ENCODE measurements around the gene GARIN5A.

DNA sequence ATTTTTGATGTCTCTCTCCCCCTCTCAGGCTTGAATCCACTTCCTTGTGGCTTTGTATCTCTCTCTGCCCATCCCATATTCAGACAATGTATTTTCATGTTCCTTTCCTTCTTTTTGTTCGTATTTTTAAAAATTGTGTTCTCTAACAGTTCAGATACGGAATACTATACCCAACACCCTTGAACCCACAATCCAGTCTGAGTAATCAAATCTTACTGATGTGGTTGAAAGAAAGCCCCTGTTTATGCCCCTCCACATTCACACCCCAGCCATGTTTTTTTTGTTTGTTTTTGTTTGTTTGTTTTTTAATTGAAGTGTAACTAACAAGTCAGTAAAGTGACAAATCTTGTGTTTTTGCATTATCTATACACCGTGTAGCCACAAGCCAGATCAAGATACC lies 56.5 kb downstream of the GARIN5A start:
- TF ChIP-seq, protein P1, sequence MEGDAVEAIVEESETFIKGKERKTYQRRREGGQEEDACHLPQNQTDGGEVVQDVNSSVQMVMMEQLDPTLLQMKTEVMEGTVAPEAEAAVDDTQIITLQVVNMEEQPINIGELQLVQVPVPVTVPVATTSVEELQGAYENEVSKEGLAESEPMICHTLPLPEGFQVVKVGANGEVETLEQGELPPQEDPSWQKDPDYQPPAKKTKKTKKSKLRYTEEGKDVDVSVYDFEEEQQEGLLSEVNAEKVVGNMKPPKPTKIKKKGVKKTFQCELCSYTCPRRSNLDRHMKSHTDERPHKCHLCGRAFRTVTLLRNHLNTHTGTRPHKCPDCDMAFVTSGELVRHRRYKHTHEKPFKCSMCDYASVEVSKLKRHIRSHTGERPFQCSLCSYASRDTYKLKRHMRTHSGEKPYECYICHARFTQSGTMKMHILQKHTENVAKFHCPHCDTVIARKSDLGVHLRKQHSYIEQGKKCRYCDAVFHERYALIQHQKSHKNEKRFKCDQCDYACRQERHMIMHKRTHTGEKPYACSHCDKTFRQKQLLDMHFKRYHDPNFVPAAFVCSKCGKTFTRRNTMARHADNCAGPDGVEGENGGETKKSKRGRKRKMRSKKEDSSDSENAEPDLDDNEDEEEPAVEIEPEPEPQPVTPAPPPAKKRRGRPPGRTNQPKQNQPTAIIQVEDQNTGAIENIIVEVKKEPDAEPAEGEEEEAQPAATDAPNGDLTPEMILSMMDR (optimal IDR thresholded peaks at IDR 0.05 in 1 of 3, IDR thresholded peaks at IDR 0.05 in 1 of 3, conservative IDR thresholded peaks at IDR 0.05 in 1 of 3; ENCODE audit: extremely low read depth in 1 of 3, insufficient read depth in 2 of 3, low read length in 3 of 3), result no peak
- no peak for TF ChIP-seq EZH2 (IDR thresholded peaks at IDR 0.05; ENCODE audit: low read length)
